Left lung (tissue), 14 donors: Measurements from ENCODE around the gene NOMO2. TPM values are rescaled to one million over a fixed set of nuclear protein-coding genes. Genes with fewer than 3 reads are reported as not detected.
"Not testable (repeated sequence)": the region's sequence is repeated elsewhere in the genome, so short reads cannot be mapped to it uniquely, and the experiment has no call there.

ENCODE experiments used
- ATAC-seq: fragments of 200-7000 bp; cut with Tn5 transposase; one replicate; pipeline ENCODE4 v1.9.1; 2020; ENCODE audit warnings: moderate library complexity
- DNase-seq, 4 donors: peaks; one replicate each; pipeline ENCODE4 v3.0.0-alpha.2; 2013 to 2020
- H3K27ac ChIP-seq, 2 donors: fragments of 200-600 bp; sonication (generic) in 1 of 2; one replicate each; pipeline versions ENCODE4 v1.5.0 to v1.8.0; 2020 to 2021
- H3K27me3 ChIP-seq, 2 donors: fragments of 200-600 bp; sonication (generic) in 1 of 2; one replicate each; pipeline versions ENCODE4 v1.5.0 to v1.8.0; 2020 to 2021
- H3K36me3 ChIP-seq, 2 donors: fragments of 200-600 bp; sonication (generic) in 1 of 2; one replicate each; pipeline versions ENCODE4 v1.5.0 to v1.8.0; 2020 to 2021
- H3K4me1 ChIP-seq, 2 donors: fragments of 200-600 bp; one replicate each; pipeline ENCODE4 v1.8.0; 2021
- H3K4me3 ChIP-seq, 2 donors: fragments of 200-600 bp; sonication (generic) in 1 of 2; one replicate each; pipeline versions ENCODE4 v1.5.0 to v1.8.0; 2020 to 2021; ENCODE audit warnings: mild to moderate bottlenecking in 1 of 2
- H3K9me3 ChIP-seq, 2 donors: fragments of 200-600 bp; sonication (generic) in 1 of 2; one replicate each; pipeline versions ENCODE4 v1.5.0 to v1.8.0; 2020 to 2021
- intact Hi-C, 2 donors: fragments of 100-400 bp; cut with DNase I; formaldehyde crosslinking; loops; one replicate each; pipeline versions ENCODE4 v1.11.2 to v1.14.2; 2022
- long read RNA-seq, 12 donors: library from polyadenylated mRNA in 2 of 12; unstranded in 2 of 12; transcript quantifications; one replicate each; pipeline ENCODE4 v2.0.0 and lab custom pipeline, GENCODE V29; 2019 to 2026
- polyA plus RNA-seq, 6 donors: library from polyadenylated mRNA; unstranded; fragments of 120-200 nt; gene quantifications; one replicate each; pipeline ENCODE4 v1.2.1, GENCODE V29; 2013; ENCODE audit not compliant: insufficient read length in 6 of 6
- total RNA-seq, 2 donors: library from RNA; stranded (reverse); fragmentation: NEBNext Ultra II Directional; extraction: Animal tissue kit (Norgen Biotek cat#: 25700); gene quantifications; one replicate each; pipeline ENCODE4 v1.2.1, GENCODE V29; 2021
- donor health status: DM: no; HTN: yes; CAD: no.
- donor health status: DM: no; HTN: no; CAD: no.

NOMO2 gene, protein sequence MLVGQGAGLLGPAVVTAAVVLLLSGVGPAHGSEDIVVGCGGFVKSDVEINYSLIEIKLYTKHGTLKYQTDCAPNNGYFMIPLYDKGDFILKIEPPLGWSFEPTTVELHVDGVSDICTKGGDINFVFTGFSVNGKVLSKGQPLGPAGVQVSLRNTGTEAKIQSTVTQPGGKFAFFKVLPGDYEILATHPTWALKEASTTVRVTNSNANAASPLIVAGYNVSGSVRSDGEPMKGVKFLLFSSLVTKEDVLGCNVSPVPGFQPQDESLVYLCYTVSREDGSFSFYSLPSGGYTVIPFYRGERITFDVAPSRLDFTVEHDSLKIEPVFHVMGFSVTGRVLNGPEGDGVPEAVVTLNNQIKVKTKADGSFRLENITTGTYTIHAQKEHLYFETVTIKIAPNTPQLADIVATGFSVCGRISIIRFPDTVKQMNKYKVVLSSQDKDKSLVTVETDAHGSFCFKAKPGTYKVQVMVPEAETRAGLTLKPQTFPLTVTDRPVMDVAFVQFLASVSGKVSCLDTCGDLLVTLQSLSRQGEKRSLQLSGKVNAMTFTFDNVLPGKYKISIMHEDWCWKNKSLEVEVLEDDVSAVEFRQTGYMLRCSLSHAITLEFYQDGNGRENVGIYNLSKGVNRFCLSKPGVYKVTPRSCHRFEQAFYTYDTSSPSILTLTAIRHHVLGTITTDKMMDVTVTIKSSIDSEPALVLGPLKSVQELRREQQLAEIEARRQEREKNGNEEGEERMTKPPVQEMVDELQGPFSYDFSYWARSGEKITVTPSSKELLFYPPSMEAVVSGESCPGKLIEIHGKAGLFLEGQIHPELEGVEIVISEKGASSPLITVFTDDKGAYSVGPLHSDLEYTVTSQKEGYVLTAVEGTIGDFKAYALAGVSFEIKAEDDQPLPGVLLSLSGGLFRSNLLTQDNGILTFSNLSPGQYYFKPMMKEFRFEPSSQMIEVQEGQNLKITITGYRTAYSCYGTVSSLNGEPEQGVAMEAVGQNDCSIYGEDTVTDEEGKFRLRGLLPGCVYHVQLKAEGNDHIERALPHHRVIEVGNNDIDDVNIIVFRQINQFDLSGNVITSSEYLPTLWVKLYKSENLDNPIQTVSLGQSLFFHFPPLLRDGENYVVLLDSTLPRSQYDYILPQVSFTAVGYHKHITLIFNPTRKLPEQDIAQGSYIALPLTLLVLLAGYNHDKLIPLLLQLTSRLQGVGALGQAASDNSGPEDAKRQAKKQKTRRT
- total RNA-seq: 100 to 1,000 TPM; 112 to 162 TPM
- polyA plus RNA-seq: 10 to 100 TPM; 46.9 to 93.8 (median 70.0) TPM
- long read RNA-seq, donor 1, full-length matches to known transcripts: 3 of 12 reads
- long read RNA-seq, donor 1, partial matches to known transcripts: 9 of 12 reads
- long read RNA-seq, donor 1, other reads (novel, unspliced or antisense): 0 of 12 reads
- long read RNA-seq, donor 2, full-length matches to known transcripts: 3 of 11 reads
- long read RNA-seq, donor 2, partial matches to known transcripts: 8 of 11 reads
- long read RNA-seq, donor 2, other reads (novel, unspliced or antisense): 0 of 11 reads
- long read RNA-seq, donor 3, full-length matches to known transcripts: 10 of 10 reads
- long read RNA-seq, donor 3, partial matches to known transcripts: 0 of 10 reads
- long read RNA-seq, donor 3, other reads (novel, unspliced or antisense): 0 of 10 reads
- long read RNA-seq, donor 4, full-length matches to known transcripts: 2 of 7 reads
- long read RNA-seq, donor 4, partial matches to known transcripts: 4 of 7 reads
- long read RNA-seq, donor 4, other reads (novel, unspliced or antisense): 1 of 7 reads
- long read RNA-seq, donor 5, full-length matches to known transcripts: 9 of 14 reads
- long read RNA-seq, donor 5, partial matches to known transcripts: 5 of 14 reads
- long read RNA-seq, donor 5, other reads (novel, unspliced or antisense): 0 of 14 reads
- long read RNA-seq, donor 6, full-length matches to known transcripts: 5 of 5 reads
- long read RNA-seq, donor 6, partial matches to known transcripts: 0 of 5 reads
- long read RNA-seq, donor 6, other reads (novel, unspliced or antisense): 0 of 5 reads
- long read RNA-seq, donor 7, full-length matches to known transcripts: 3 of 3 reads
- long read RNA-seq, donor 7, partial matches to known transcripts: 0 of 3 reads
- long read RNA-seq, donor 7, other reads (novel, unspliced or antisense): 0 of 3 reads
- long read RNA-seq, donor 8, full-length matches to known transcripts: 3 of 8 reads
- long read RNA-seq, donor 8, partial matches to known transcripts: 5 of 8 reads
- long read RNA-seq, donor 8, other reads (novel, unspliced or antisense): 0 of 8 reads
- long read RNA-seq, donor 9: 0 reads
- long read RNA-seq, donor 10, full-length matches to known transcripts: 1 of 4 reads
- long read RNA-seq, donor 10, partial matches to known transcripts: 2 of 4 reads
- long read RNA-seq, donor 10, other reads (novel, unspliced or antisense): 1 of 4 reads
- long read RNA-seq, donor 11: 0 reads
- long read RNA-seq, donor 12, full-length matches to known transcripts: 6 of 6 reads
- long read RNA-seq, donor 12, partial matches to known transcripts: 0 of 6 reads
- long read RNA-seq, donor 12, other reads (novel, unspliced or antisense): 0 of 6 reads

DNA sequence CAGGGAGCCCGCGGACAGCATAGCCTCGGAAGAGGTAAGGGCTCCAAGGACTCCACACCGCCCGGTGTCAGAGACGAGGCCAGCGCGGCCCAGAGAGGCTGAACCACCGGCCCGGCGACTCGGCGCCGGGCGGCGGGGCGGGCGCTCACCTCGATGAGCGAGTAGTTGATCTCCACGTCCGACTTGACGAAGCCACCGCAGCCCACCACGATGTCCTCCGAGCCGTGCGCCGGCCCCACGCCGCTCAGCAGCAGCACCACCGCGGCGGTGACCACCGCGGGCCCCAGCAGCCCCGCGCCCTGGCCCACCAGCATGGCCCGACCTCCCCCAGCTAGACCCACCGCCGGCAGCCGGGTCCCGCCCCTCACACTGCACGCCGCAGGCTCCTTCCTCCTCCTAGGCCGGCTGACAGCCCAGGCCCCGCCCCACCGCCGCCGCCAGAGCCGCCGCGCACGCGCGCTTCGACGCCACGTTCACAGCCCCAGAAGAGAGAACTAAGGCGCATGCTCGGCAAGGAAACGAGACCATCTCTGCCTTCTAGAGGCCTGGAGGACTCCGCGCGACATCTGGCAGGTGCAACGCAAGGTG lies at the start of gene NOMO2:
Gene NOMO2, minus strand, starts transcription at position 371 of the 588 bp plus-strand sequence. Its CDS starts 57 bp downstream, at position 314.
- DNase-seq: peak in 3 of 4 donors; percentile 1 to 97 (median 92)
- peak within 1 kb of the TSS in 1 of 2 donors; percentile 13 for H3K27ac ChIP-seq

DNA sequence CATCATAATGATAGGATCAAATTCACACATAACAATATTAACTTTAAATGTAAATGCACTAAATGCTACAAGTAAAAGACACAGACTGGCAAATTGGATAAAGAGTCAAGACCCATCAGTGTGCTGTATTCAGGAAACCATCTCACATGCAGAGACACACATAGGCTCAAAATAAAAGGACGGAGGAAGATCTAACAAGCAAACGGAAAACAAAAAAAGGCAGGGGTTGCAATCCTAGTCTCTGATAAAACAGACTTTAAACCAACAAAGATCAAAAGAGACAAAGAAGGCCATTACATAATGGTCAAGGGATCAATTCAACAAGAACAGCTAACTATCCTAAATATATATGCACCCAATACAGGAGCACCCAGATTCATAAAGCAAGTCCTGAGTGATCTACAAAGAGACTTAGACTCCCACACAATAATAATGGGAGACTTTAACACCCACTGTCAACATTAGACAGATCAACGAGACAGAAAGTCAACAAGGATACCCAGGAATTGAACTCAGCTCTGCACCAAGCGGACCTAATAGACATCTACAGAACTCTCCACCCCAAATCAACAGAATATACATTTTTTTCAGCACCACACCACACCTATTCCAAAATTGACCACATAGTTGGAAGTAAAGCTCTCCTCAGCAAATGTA lies 48.4 kb upstream of the NOMO2 start:
- H3K4me3 ChIP-seq, H3K36me3 ChIP-seq, H3K4me1 ChIP-seq, DNase-seq, H3K27me3 ChIP-seq, intact Hi-C loops, H3K27ac ChIP-seq, ATAC-seq, H3K9me3 ChIP-seq: not testable (repeated sequence)

More for the DNA sequence above, at the start of gene NOMO2:
- H3K36me3 ChIP-seq, intact Hi-C loops, H3K9me3 ChIP-seq, H3K27me3 ChIP-seq, H3K4me1 ChIP-seq: not testable (repeated sequence)
- peak; percentile 99 for ATAC-seq
- H3K4me3 ChIP-seq: peak within 1 kb of the TSS; percentile 31 to 49

- H3K4me1 ChIP-seq, H3K4me3 ChIP-seq, ATAC-seq, H3K27ac ChIP-seq, DNase-seq, intact Hi-C loops, H3K27me3 ChIP-seq, H3K36me3 ChIP-seq, H3K9me3 ChIP-seq: not testable (repeated sequence)
These were observed 46.4 kb upstream of the NOMO2 start for GRCh38 chr16:18608271-18608670.

- H3K27me3 ChIP-seq, ATAC-seq, H3K27ac ChIP-seq, H3K36me3 ChIP-seq, H3K4me1 ChIP-seq, H3K9me3 ChIP-seq, H3K4me3 ChIP-seq, DNase-seq, intact Hi-C loops: not testable (repeated sequence)
These were observed 41.8 kb upstream of the NOMO2 start for GRCh38 chr16:18603572-18604246.

GRCh38 chr16:18598582-18598981 lies 36.7 kb upstream of the NOMO2 start:
- H3K27me3 ChIP-seq, DNase-seq, ATAC-seq, H3K4me3 ChIP-seq, H3K27ac ChIP-seq, H3K4me1 ChIP-seq, H3K36me3 ChIP-seq, H3K9me3 ChIP-seq, intact Hi-C loops: not testable (repeated sequence)

GRCh38 chr16:18597734-18598133 lies 35.8 kb upstream of the NOMO2 start:
- ATAC-seq, intact Hi-C loops: not testable (repeated sequence)

DNA sequence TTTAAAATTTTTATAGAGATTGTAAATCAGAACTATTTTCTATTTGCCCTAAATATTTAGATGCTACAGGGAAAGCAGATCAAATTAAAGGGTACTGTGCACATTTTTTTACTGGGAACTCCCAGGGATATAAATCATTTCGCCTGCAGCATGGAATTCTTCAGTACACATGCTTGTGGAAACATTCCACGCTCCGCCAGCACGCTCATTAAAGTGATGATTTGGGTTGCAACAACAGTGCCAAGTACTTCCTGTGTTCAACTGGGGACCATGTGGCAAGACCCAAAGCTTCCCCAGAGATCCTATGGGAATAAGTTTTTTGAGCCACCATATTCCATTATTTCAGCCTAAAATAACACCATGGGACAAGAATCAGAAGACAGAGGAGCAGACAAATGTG lies 35.4 kb upstream of the NOMO2 start:
- H3K4me1 ChIP-seq, DNase-seq, H3K4me3 ChIP-seq, H3K27me3 ChIP-seq, intact Hi-C loops, H3K9me3 ChIP-seq, ATAC-seq, H3K36me3 ChIP-seq, H3K27ac ChIP-seq: not testable (repeated sequence)

More at GRCh38 chr16:18597734-18598133, 35.8 kb upstream of the NOMO2 start:
- H3K4me3 ChIP-seq, H3K4me1 ChIP-seq, H3K27ac ChIP-seq, H3K36me3 ChIP-seq, H3K9me3 ChIP-seq, H3K27me3 ChIP-seq, DNase-seq: not testable (repeated sequence)

DNA sequence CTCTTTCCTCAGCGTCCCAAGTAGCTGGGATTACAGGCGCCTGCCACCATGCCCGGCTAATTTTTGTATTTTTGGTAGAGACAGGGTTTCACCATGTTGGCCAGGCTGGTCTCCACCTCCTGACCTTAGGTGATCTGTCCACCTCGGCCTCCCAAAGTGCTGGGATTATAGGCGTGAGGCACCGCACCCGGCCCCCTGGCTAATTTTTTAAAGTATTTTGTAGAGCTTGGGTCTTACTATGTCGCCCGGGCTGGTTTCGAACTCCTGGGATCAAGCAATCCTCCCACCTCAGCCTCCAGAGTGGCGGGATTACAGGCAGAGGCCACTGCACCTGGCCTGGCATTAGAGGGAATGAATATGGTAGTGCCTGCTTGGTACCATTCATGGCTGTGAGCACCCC lies 33.9 kb upstream of the NOMO2 start:
- H3K27me3 ChIP-seq, H3K36me3 ChIP-seq, H3K4me1 ChIP-seq, H3K4me3 ChIP-seq, ATAC-seq, DNase-seq, H3K27ac ChIP-seq, H3K9me3 ChIP-seq, intact Hi-C loops: not testable (repeated sequence)

DNA sequence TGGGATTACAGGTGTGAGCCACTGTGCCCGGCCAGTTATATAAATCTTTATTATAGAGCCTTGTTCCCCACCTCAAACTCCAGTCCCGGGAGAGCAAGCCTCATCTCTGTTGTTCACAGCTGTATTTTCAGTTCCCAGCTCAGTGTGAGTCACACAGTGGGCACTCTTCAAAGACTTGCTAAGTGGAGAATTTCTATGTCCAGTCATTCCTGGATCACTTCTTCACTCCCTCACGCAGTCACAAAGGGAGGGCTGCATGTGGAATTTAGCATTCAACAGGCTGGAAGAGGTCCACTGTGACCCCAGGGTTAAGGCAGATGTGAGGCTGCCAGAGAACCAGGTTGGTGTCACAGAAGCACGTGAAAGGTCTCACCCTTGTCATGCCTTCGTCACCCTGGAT lies 33.0 kb upstream of the NOMO2 start:
- DNase-seq, H3K27ac ChIP-seq, H3K9me3 ChIP-seq, H3K4me1 ChIP-seq, H3K4me3 ChIP-seq, H3K27me3 ChIP-seq, intact Hi-C loops, H3K36me3 ChIP-seq: not testable (repeated sequence)
- ATAC-seq: peak; percentile 62
